Measurements from ENCODE around the gene SLC35G3.

Gene SLC35G3

GRCh38 chr17:35169835-35170363 is 24.3 kb downstream of the SLC35G3 start:
- H3K18ac ChIP-seq (ENCODE audit: low read length) = no peak overlapping the region
- H3K4me3 ChIP-seq (ENCODE audit: low read depth, low read length) = no peak overlapping the region
- no peak overlapping the region for H3K23ac ChIP-seq (ENCODE audit: low read length)
- H3K4me1 ChIP-seq (ENCODE audit: control insufficient read depth in 1 of 2, insufficient read depth in 2 of 2, low read length in 2 of 2) = no peaks in the 10 kb centered on the region
- H2BK5ac ChIP-seq (ENCODE audit: low read depth, low read length, poor library complexity) = no peak overlapping the region
- no peak overlapping the region for H4K12ac ChIP-seq (ENCODE audit: low read depth, low read length)
- no peak overlapping the region for H3K4ac ChIP-seq (ENCODE audit: low read depth, low read length)
- no peak overlapping the region for H2BK120ac ChIP-seq (ENCODE audit: insufficient read depth, low read length, poor library complexity)
- H4K91ac ChIP-seq (ENCODE audit: low read depth, low read length) = no peak overlapping the region
- H3K79me2 ChIP-seq (ENCODE audit: control insufficient read depth, insufficient read depth, low read length, poor library complexity) = no peaks in the 10 kb centered on the region
- no peak overlapping the region for H3K9ac ChIP-seq (ENCODE audit: low read length)
- no peaks in the 10 kb centered on the region for H3K79me1 ChIP-seq (ENCODE audit: low read length)
- no peak overlapping the region for H3K4me2 ChIP-seq (ENCODE audit: low read length)
- no peak overlapping the region for H4K8ac ChIP-seq (ENCODE audit: low read depth, low read length)
- H3K36me3 ChIP-seq (ENCODE audit: control insufficient read depth in 1 of 2, insufficient read depth in 2 of 2, low read length in 2 of 2) = no peaks in the 10 kb centered on the region
- no peak overlapping the region for H3K27ac ChIP-seq (ENCODE audit: low read depth, low read length)
- no peak overlapping the region for H2BK12ac ChIP-seq (ENCODE audit: low read length)
- DNase-seq = no peak
- H3K27me3 ChIP-seq (ENCODE audit: insufficient read depth, low read length) = no peaks in the 10 kb centered on the region
- WGBS (ENCODE audit: extremely low coverage, insufficient coverage, insufficient read length) = no CpG with 5 or more reads among the region's 17 CpGs
- H2AFZ ChIP-seq (ENCODE audit: insufficient read depth, low read length, poor library complexity) = no peak overlapping the region
- no peak overlapping the region for H3K14ac ChIP-seq (ENCODE audit: low read length)
- no peak overlapping the region for H2AK5ac ChIP-seq (ENCODE audit: low read length)
- peaks cover 2% of the 10 kb centered on the region for H3K9me3 ChIP-seq (ENCODE audit: insufficient read depth, low read depth, low read length)

GRCh38 chr17:35167666-35168065 is 26.5 kb downstream of the SLC35G3 start:
- H3K36me3 ChIP-seq (ENCODE audit: control insufficient read depth in 1 of 2, insufficient read depth in 2 of 2, low read length in 2 of 2) = no peaks in the 10 kb centered on the region
- no peak overlapping the region for H2AFZ ChIP-seq (ENCODE audit: insufficient read depth, low read length, poor library complexity)
- H3K4me2 ChIP-seq (ENCODE audit: low read length) = no peak overlapping the region
- H3K79me1 ChIP-seq (ENCODE audit: low read length) = no peaks in the 10 kb centered on the region
- no peak overlapping the region for H2BK120ac ChIP-seq (ENCODE audit: insufficient read depth, low read length, poor library complexity)
- no peaks in the 10 kb centered on the region for H3K79me2 ChIP-seq (ENCODE audit: control insufficient read depth, insufficient read depth, low read length, poor library complexity)
- DNase-seq = peak; percentile 53 to 76
- H3K9me3 ChIP-seq (ENCODE audit: insufficient read depth, low read depth, low read length) = peaks cover 2% of the 10 kb centered on the region
- no peaks in the 10 kb centered on the region for H3K27me3 ChIP-seq (ENCODE audit: insufficient read depth, low read length)
- H2BK12ac ChIP-seq (ENCODE audit: low read length) = no peak overlapping the region
- H3K27ac ChIP-seq (ENCODE audit: low read depth, low read length) = no peak overlapping the region
- no peak overlapping the region for H4K91ac ChIP-seq (ENCODE audit: low read depth, low read length)
- H4K8ac ChIP-seq (ENCODE audit: low read depth, low read length) = no peak overlapping the region
- no peak overlapping the region for H3K23ac ChIP-seq (ENCODE audit: low read length)
- no peak overlapping the region for H3K9ac ChIP-seq (ENCODE audit: low read length)
- H3K14ac ChIP-seq (ENCODE audit: low read length) = no peak overlapping the region
- H3K18ac ChIP-seq (ENCODE audit: low read length) = no peak overlapping the region
- H3K4me1 ChIP-seq (ENCODE audit: control insufficient read depth in 1 of 2, insufficient read depth in 2 of 2, low read length in 2 of 2) = no peaks in the 10 kb centered on the region
- H3K4me3 ChIP-seq (ENCODE audit: low read depth, low read length) = no peak overlapping the region
- no peak overlapping the region for H3K4ac ChIP-seq (ENCODE audit: low read depth, low read length)
- H2AK5ac ChIP-seq (ENCODE audit: low read length) = no peak overlapping the region
- no peak overlapping the region for H2BK5ac ChIP-seq (ENCODE audit: low read depth, low read length, poor library complexity)
- WGBS (ENCODE audit: extremely low coverage, insufficient coverage, insufficient read length) = no CpG with 5 or more reads among the region's 1 CpG
- H4K12ac ChIP-seq (ENCODE audit: low read depth, low read length) = no peak overlapping the region

GRCh38 chr17:35167046-35167445 is 27.1 kb downstream of the SLC35G3 start:
- no peak overlapping the region for H3K18ac ChIP-seq (ENCODE audit: low read length)
- H3K27me3 ChIP-seq (ENCODE audit: insufficient read depth, low read length) = no peaks in the 10 kb centered on the region
- H4K8ac ChIP-seq (ENCODE audit: low read depth, low read length) = no peak overlapping the region
- H3K4me3 ChIP-seq (ENCODE audit: low read depth, low read length) = no peak overlapping the region
- no peak overlapping the region for H4K91ac ChIP-seq (ENCODE audit: low read depth, low read length)
- H2BK12ac ChIP-seq (ENCODE audit: low read length) = no peak overlapping the region
- H2AK5ac ChIP-seq (ENCODE audit: low read length) = no peak overlapping the region
- DNase-seq = peak; percentile 91 to 96
- no peak overlapping the region for H3K27ac ChIP-seq (ENCODE audit: low read depth, low read length)
- H2BK120ac ChIP-seq (ENCODE audit: insufficient read depth, low read length, poor library complexity) = no peak overlapping the region
- WGBS (ENCODE audit: extremely low coverage, insufficient coverage, insufficient read length) = no CpG with 5 or more reads among the region's 3 CpGs
- H2BK5ac ChIP-seq (ENCODE audit: low read depth, low read length, poor library complexity) = no peak overlapping the region
- no peaks in the 10 kb centered on the region for H3K79me1 ChIP-seq (ENCODE audit: low read length)
- no peaks in the 10 kb centered on the region for H3K79me2 ChIP-seq (ENCODE audit: control insufficient read depth, insufficient read depth, low read length, poor library complexity)
- peaks cover 2% of the 10 kb centered on the region for H3K9me3 ChIP-seq (ENCODE audit: insufficient read depth, low read depth, low read length)
- no peaks in the 10 kb centered on the region for H3K4me1 ChIP-seq (ENCODE audit: control insufficient read depth in 1 of 2, insufficient read depth in 2 of 2, low read length in 2 of 2)
- H3K4ac ChIP-seq (ENCODE audit: low read depth, low read length) = no peak overlapping the region
- no peak overlapping the region for H3K9ac ChIP-seq (ENCODE audit: low read length)
- H3K23ac ChIP-seq (ENCODE audit: low read length) = no peak overlapping the region
- H4K12ac ChIP-seq (ENCODE audit: low read depth, low read length) = no peak overlapping the region
- H3K14ac ChIP-seq (ENCODE audit: low read length) = no peak overlapping the region
- H3K4me2 ChIP-seq (ENCODE audit: low read length) = no peak overlapping the region
- no peaks in the 10 kb centered on the region for H3K36me3 ChIP-seq (ENCODE audit: control insufficient read depth in 1 of 2, insufficient read depth in 2 of 2, low read length in 2 of 2)
- H2AFZ ChIP-seq (ENCODE audit: insufficient read depth, low read length, poor library complexity) = no peak overlapping the region

- Histone ChIP-seq H2BK12ac (ENCODE audit: low read length) (no peak overlapping the region), H3K14ac (ENCODE audit: low read length) (no peak overlapping the region), H3K23ac (ENCODE audit: low read length) (no peak overlapping the region), H3K4ac (ENCODE audit: low read depth, low read length) (no peak overlapping the region), H4K91ac (ENCODE audit: low read depth, low read length) (no peak overlapping the region), H3K36me3 (ENCODE audit: control insufficient read depth in 1 of 2, insufficient read depth in 2 of 2, low read length in 2 of 2) (no peaks in the 10 kb centered on the region), H2BK120ac (ENCODE audit: insufficient read depth, low read length, poor library complexity) (no peak overlapping the region), H3K4me2 (ENCODE audit: low read length) (no peak overlapping the region), H3K4me1 (ENCODE audit: control insufficient read depth in 1 of 2, insufficient read depth in 2 of 2, low read length in 2 of 2) (no peaks in the 10 kb centered on the region), H3K9me3 (ENCODE audit: insufficient read depth, low read depth, low read length) (peaks cover 2% of the 10 kb centered on the region), H2AFZ (ENCODE audit: insufficient read depth, low read length, poor library complexity) (no peak overlapping the region), H3K18ac (ENCODE audit: low read length) (no peak overlapping the region), H4K8ac (ENCODE audit: low read depth, low read length) (no peak overlapping the region), H3K9ac (ENCODE audit: low read length) (no peak overlapping the region), H2BK5ac (ENCODE audit: low read depth, low read length, poor library complexity) (no peak overlapping the region), H3K27me3 (ENCODE audit: insufficient read depth, low read length) (no peaks in the 10 kb centered on the region), H3K27ac (ENCODE audit: low read depth, low read length) (no peak overlapping the region), H3K79me2 (ENCODE audit: control insufficient read depth, insufficient read depth, low read length, poor library complexity) (no peaks in the 10 kb centered on the region), H3K4me3 (ENCODE audit: low read depth, low read length) (no peak overlapping the region), H2AK5ac (ENCODE audit: low read length) (no peak overlapping the region), H4K12ac (ENCODE audit: low read depth, low read length) (no peak overlapping the region), H3K79me1 (ENCODE audit: low read length) (no peaks in the 10 kb centered on the region)
- no peak for DNase-seq
- no CpG with 5 or more reads among the region's 5 CpGs for WGBS (ENCODE audit: extremely low coverage, insufficient coverage, insufficient read length)
Measured at GRCh38 chr17:35166526-35166925, 27.7 kb downstream of the SLC35G3 start.

Measured in trophoblast cell (in vitro differentiated cells and primary cell).